Measurements from ENCODE around the gene ARID1A.
"Not testable (repeated sequence)": the region's sequence is repeated elsewhere in the genome, so short reads cannot be mapped to it uniquely, and the experiment has no call there.

The ARID1A gene

DNA sequence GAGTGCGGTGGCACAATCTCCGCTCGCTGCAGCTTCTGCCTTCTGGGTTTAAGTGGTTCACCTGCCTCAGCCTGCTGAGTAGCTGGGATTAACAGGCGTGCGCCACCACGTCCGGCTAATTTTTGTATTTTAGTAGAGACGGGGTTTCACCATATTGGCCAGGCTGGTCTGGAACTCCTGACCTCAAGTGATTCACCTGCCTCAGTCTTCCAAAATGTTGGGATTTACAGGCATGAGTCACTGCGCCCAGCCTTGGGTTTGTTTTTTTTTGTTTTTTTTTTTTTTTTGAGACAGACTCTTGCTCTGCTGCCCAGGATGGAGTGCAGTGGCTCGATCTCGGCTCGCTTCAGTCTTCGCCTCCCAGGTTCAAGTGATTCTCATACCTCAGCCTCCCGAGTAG, 30.1 kb downstream of the ARID1A start:
- H3K9me3 ChIP-seq (replicated peaks in 1 of 2; ENCODE audit: control insufficient read depth in 2 of 2, insufficient read depth in 1 of 2, low read depth in 1 of 2, low read length in 2 of 2); H3K4ac ChIP-seq (ENCODE audit: low read length); H3K9ac ChIP-seq (ENCODE audit: low read depth, low read length, poor library complexity); H2BK5ac ChIP-seq (ENCODE audit: low read length); H2AFZ ChIP-seq (ENCODE audit: low read length); H3K18ac ChIP-seq (ENCODE audit: low read length); H3K14ac ChIP-seq (ENCODE audit: low read length); H2BK12ac ChIP-seq (ENCODE audit: low read length); H3K79me1 ChIP-seq (ENCODE audit: low read depth, low read length); H3K4me2 ChIP-seq (ENCODE audit: insufficient read depth, low read length, poor library complexity, severe bottlenecking); H4K8ac ChIP-seq (ENCODE audit: low read depth, low read length); H2BK120ac ChIP-seq (ENCODE audit: low read depth, low read length); DNase-seq (ENCODE audit: low spot score); H2BK15ac ChIP-seq (ENCODE audit: low read length); H3K4me3 ChIP-seq (ENCODE audit: low read length in 2 of 2); H4K91ac ChIP-seq (ENCODE audit: low read depth, low read length, poor library complexity); H3K23ac ChIP-seq (ENCODE audit: low read depth, low read length, poor library complexity); H2AK5ac ChIP-seq (ENCODE audit: low read depth, low read length); H3K27ac ChIP-seq (replicated peaks; ENCODE audit: low read length); H3K27me3 ChIP-seq (ENCODE audit: control insufficient read depth in 3 of 3, insufficient read depth in 3 of 3, low read depth in 1 of 3, low read length in 3 of 3): not testable (repeated sequence)
- peaks cover 12 to 50% of the 10 kb centered on the region in 2 donors for H3K36me3 ChIP-seq (replicated peaks in 1 of 2; ENCODE audit: control insufficient read depth in 2 of 2, insufficient read depth in 2 of 2, low read length in 2 of 2)
- WGBS, 2 donors (ENCODE audit: extremely low coverage in 2 of 2, insufficient read length in 2 of 2, insufficient replicate concordance in 1 of 2), result no CpG with 5 or more reads among the region's 14 CpGs
- H3K4me1 ChIP-seq (ENCODE audit: control insufficient read depth in 2 of 2, insufficient read depth in 1 of 2, low read depth in 1 of 2, low read length in 2 of 2), result peaks cover 24 to 36% of the 10 kb centered on the region in 2 donors

DNA sequence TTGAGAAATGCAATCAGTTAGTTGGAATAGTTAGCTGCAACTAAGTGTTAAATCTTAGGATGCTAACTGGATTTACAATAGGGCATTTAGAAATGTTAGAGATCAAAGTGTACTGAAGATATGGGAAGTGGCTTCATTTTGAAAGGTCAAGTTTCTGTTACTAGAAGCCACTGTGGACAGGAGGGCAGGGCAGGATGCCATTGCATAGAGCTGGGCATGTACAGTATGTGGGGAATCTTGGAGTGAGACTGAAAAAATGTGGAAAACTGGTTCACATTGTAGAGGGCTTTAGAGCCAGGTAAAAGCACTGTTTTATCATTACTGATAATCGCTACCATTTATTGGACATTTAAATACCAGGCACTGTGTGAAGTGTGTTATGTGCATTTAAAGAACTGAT, 31.0 kb downstream of the ARID1A start:
- Histone ChIP-seq H3K9me3 (replicated peaks in 1 of 2; ENCODE audit: control insufficient read depth in 2 of 2, insufficient read depth in 1 of 2, low read depth in 1 of 2, low read length in 2 of 2) (no peaks in the 10 kb centered on the region), H2BK120ac (ENCODE audit: low read depth, low read length) (no peak overlapping the region), H4K91ac (ENCODE audit: low read depth, low read length, poor library complexity) (no peak overlapping the region), H2BK12ac (ENCODE audit: low read length) (no peak overlapping the region), H3K18ac (ENCODE audit: low read length) (no peak overlapping the region), H3K4me3 (ENCODE audit: low read length in 2 of 2) (no peak overlapping the region), H2AK5ac (ENCODE audit: low read depth, low read length) (no peak overlapping the region), H3K23ac (ENCODE audit: low read depth, low read length, poor library complexity) (no peak overlapping the region), H3K14ac (ENCODE audit: low read length) (no peak overlapping the region), H3K36me3 (replicated peaks in 1 of 2; ENCODE audit: control insufficient read depth in 2 of 2, insufficient read depth in 2 of 2, low read length in 2 of 2) (peaks cover 20 to 58% of the 10 kb centered on the region in 2 donors), H3K9ac (ENCODE audit: low read depth, low read length, poor library complexity) (no peak overlapping the region), H3K79me1 (ENCODE audit: low read depth, low read length) (peaks cover 7% of the 10 kb centered on the region), H3K27me3 (ENCODE audit: control insufficient read depth in 3 of 3, insufficient read depth in 3 of 3, low read depth in 1 of 3, low read length in 3 of 3) (no peaks in the 10 kb centered on the region), H2BK5ac (ENCODE audit: low read length) (no peak overlapping the region), H3K4me2 (ENCODE audit: insufficient read depth, low read length, poor library complexity, severe bottlenecking) (no peak overlapping the region), H3K4me1 (ENCODE audit: control insufficient read depth in 2 of 2, insufficient read depth in 1 of 2, low read depth in 1 of 2, low read length in 2 of 2) (peaks cover 21 to 36% of the 10 kb centered on the region in 2 donors), H2BK15ac (ENCODE audit: low read length) (no peak overlapping the region), H2AFZ (ENCODE audit: low read length) (no peak overlapping the region), H3K27ac (replicated peaks; ENCODE audit: low read length) (no peak overlapping the region), H4K8ac (ENCODE audit: low read depth, low read length) (no peak overlapping the region), H3K4ac (ENCODE audit: low read length) (no peak overlapping the region)
- WGBS, 2 donors (ENCODE audit: extremely low coverage in 2 of 2, insufficient read length in 2 of 2, insufficient replicate concordance in 1 of 2), result no CpG with 5 or more reads among the region's 1 CpG
- DNase-seq (ENCODE audit: low spot score), result no peak

DNA sequence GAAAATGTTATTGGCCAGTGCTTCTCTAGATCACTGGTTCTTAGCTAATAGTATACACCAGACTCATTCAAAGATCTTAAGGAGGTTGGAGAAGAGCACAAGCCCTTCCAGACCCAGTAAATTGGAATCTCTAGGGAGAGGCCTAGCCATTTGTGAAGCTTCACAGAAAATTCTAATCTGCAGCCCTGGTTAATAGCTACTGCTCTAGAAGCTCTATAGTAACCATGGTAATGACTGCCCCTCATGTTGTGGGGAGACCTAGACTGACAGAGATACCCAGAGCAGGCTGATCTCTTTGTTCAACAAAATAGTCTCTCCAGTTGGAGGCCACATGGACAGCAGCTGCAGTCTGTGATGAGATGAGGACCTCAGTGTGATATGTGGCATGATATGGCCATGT, 31.7 kb downstream of the ARID1A start:
- Histone ChIP-seq H2BK15ac (ENCODE audit: low read length) (no peak overlapping the region), H2BK5ac (ENCODE audit: low read length) (no peak overlapping the region), H3K9ac (ENCODE audit: low read depth, low read length, poor library complexity) (no peak overlapping the region), H2BK12ac (ENCODE audit: low read length) (no peak overlapping the region), H3K79me1 (ENCODE audit: low read depth, low read length) (peaks cover 7% of the 10 kb centered on the region), H3K18ac (ENCODE audit: low read length) (no peak overlapping the region), H3K14ac (ENCODE audit: low read length) (no peak overlapping the region), H3K27ac (replicated peaks; ENCODE audit: low read length) (no peak overlapping the region), H3K4me3 (ENCODE audit: low read length in 2 of 2) (no peak overlapping the region), H3K36me3 (replicated peaks in 1 of 2; ENCODE audit: control insufficient read depth in 2 of 2, insufficient read depth in 2 of 2, low read length in 2 of 2) (peaks cover 24 to 65% of the 10 kb centered on the region in 2 donors), H2AK5ac (ENCODE audit: low read depth, low read length) (no peak overlapping the region), H3K4me1 (ENCODE audit: control insufficient read depth in 2 of 2, insufficient read depth in 1 of 2, low read depth in 1 of 2, low read length in 2 of 2) (peaks cover 20 to 34% of the 10 kb centered on the region in 2 donors), H3K4ac (ENCODE audit: low read length) (no peak overlapping the region), H3K9me3 (replicated peaks in 1 of 2; ENCODE audit: control insufficient read depth in 2 of 2, insufficient read depth in 1 of 2, low read depth in 1 of 2, low read length in 2 of 2) (no peaks in the 10 kb centered on the region), H3K27me3 (ENCODE audit: control insufficient read depth in 3 of 3, insufficient read depth in 3 of 3, low read depth in 1 of 3, low read length in 3 of 3) (no peaks in the 10 kb centered on the region), H4K91ac (ENCODE audit: low read depth, low read length, poor library complexity) (no peak overlapping the region), H4K8ac (ENCODE audit: low read depth, low read length) (no peak overlapping the region), H2AFZ (ENCODE audit: low read length) (no peak overlapping the region), H2BK120ac (ENCODE audit: low read depth, low read length) (no peak overlapping the region), H3K23ac (ENCODE audit: low read depth, low read length, poor library complexity) (no peak overlapping the region), H3K4me2 (ENCODE audit: insufficient read depth, low read length, poor library complexity, severe bottlenecking) (no peak overlapping the region)
- DNase-seq (ENCODE audit: low spot score), result no peak

DNA sequence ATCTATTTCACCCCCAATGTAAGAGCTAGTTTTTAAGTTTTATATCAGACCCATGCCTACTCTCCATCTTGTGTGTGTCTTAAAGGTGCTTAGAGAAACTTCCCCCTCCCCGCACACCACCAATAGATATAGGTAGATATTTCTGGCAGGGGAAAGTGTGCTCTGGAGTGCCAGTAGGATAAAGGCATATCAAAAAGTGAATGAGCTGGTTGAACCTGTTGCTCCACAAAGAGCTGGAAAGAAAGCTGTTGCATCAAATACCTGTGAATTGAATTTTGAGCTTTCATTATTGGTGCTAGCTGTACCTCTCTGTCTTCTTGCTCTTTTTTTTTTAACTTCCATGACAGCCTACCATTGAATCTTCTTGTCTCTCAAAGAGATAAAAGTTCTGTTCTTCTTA, 32.8 kb downstream of the ARID1A start:
- Histone ChIP-seq H3K9ac (ENCODE audit: low read depth, low read length, poor library complexity) (no peak overlapping the region), H3K27me3 (ENCODE audit: control insufficient read depth in 3 of 3, insufficient read depth in 3 of 3, low read depth in 1 of 3, low read length in 3 of 3) (no peaks in the 10 kb centered on the region), H3K4me3 (ENCODE audit: low read length in 2 of 2) (no peak overlapping the region), H3K79me1 (ENCODE audit: low read depth, low read length) (peaks cover 7% of the 10 kb centered on the region), H2BK5ac (ENCODE audit: low read length) (no peak overlapping the region), H3K36me3 (replicated peaks in 1 of 2; ENCODE audit: control insufficient read depth in 2 of 2, insufficient read depth in 2 of 2, low read length in 2 of 2) (peaks cover 33 to 76% of the 10 kb centered on the region in 2 donors), H4K91ac (ENCODE audit: low read depth, low read length, poor library complexity) (no peak overlapping the region), H3K23ac (ENCODE audit: low read depth, low read length, poor library complexity) (no peak overlapping the region), H3K14ac (ENCODE audit: low read length) (no peak overlapping the region), H2AK5ac (ENCODE audit: low read depth, low read length) (no peak overlapping the region), H3K27ac (replicated peaks; ENCODE audit: low read length) (no peak overlapping the region), H4K8ac (ENCODE audit: low read depth, low read length) (no peak overlapping the region), H3K4ac (ENCODE audit: low read length) (no peak overlapping the region), H2AFZ (ENCODE audit: low read length) (no peak overlapping the region), H2BK12ac (ENCODE audit: low read length) (no peak overlapping the region), H2BK120ac (ENCODE audit: low read depth, low read length) (no peak overlapping the region), H3K9me3 (replicated peaks in 1 of 2; ENCODE audit: control insufficient read depth in 2 of 2, insufficient read depth in 1 of 2, low read depth in 1 of 2, low read length in 2 of 2) (no peaks in the 10 kb centered on the region), H3K4me2 (ENCODE audit: insufficient read depth, low read length, poor library complexity, severe bottlenecking) (no peak overlapping the region), H3K4me1 (ENCODE audit: control insufficient read depth in 2 of 2, insufficient read depth in 1 of 2, low read depth in 1 of 2, low read length in 2 of 2) (peaks cover 12 to 23% of the 10 kb centered on the region in 2 donors), H2BK15ac (ENCODE audit: low read length) (no peak overlapping the region), H3K18ac (ENCODE audit: low read length) (no peak overlapping the region)
- no CpG with 5 or more reads among the region's 1 CpG for WGBS, 2 donors (ENCODE audit: extremely low coverage in 2 of 2, insufficient read length in 2 of 2, insufficient replicate concordance in 1 of 2)
- DNase-seq (ENCODE audit: low spot score), result no peak
